ENCODE results near the gene CCDC201. TPM values are rescaled to one million over a fixed set of nuclear protein-coding genes. Genes with fewer than 3 reads are reported as not detected.

The CCDC201 gene
- total RNA-seq, 1 experiment from 2014 or later, result not detected

DNA sequence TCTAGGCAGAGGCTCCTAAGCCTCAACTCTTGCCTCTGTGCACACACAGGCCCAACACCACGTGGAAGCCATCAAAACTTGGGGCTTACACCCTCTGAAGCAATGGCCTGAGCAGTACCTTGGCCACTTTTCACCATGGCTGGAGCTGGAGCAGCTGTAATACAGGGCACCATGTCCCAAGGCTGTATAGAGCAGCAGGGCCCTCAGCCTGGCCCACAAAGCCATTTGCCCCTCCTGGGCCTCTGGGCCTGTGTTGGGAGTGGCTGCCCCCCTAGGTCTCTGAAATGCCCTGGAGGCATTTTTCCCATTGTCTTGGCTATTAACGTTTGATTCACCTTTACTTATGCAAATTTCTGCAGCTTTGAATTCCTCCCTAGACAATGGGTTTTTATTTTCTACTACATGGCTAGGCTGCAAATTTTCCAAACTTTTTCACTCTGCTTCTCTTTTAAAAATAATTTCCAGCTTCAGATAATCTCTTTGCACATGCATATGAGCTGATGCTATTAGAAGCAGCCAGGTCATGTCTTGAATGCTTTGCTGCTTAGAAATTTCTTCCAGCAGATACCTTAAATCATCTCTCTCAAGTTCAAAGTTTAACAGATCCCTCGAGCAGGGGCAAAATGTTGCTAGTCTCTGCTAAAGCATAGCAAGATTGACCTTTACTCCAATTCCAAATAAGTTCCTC is 5.7 kb upstream of the CCDC201 start:
- ChIA-PET POLR2A (no interaction called here), CTCF (no interaction called here)
- BruUV-seq (replicated peaks), result no TSS peak

DNA sequence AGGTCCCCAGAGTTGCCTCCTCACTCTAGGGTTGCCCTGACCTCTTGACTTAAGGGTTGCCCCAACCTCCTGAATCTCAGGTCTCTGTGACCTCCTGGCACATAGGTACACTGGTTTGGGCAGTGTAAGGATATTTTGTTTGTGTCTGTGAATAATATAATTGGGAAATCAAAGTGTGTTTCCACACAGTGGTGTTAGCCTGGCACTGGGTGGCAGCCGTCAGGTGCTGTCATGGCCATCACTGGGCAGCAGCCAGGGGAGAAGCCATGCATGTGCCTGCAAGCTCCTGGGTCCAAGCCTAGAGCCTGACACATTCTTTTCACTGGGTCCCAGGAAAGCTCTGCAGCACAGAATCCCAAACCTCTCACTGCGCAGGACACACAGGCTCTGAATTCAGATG is 3.6 kb upstream of the CCDC201 start:
- H3K4me3 ChIP-seq (ENCODE audit: low read depth in 2 of 2, low read length in 2 of 2), result no peak overlapping the region
- TF ChIP-seq SIN3A (IDR thresholded peaks at IDR 0.05; ENCODE audit: borderline replicate concordance, insufficient read depth, low read depth, low read length) (no peak), REST (IDR thresholded peaks at IDR 0.05; ENCODE audit: insufficient read depth in 1 of 2, low read depth in 2 of 2, low read length in 1 of 2) (no peak), POLR2AphosphoS5 (IDR thresholded peaks at IDR 0.05; ENCODE audit: low read depth, low read length) (no peak), TCF7L2 (IDR thresholded peaks at IDR 0.05; ENCODE audit: low read depth, low read length) (no peak)
- TF ChIP-seq, protein P1, sequence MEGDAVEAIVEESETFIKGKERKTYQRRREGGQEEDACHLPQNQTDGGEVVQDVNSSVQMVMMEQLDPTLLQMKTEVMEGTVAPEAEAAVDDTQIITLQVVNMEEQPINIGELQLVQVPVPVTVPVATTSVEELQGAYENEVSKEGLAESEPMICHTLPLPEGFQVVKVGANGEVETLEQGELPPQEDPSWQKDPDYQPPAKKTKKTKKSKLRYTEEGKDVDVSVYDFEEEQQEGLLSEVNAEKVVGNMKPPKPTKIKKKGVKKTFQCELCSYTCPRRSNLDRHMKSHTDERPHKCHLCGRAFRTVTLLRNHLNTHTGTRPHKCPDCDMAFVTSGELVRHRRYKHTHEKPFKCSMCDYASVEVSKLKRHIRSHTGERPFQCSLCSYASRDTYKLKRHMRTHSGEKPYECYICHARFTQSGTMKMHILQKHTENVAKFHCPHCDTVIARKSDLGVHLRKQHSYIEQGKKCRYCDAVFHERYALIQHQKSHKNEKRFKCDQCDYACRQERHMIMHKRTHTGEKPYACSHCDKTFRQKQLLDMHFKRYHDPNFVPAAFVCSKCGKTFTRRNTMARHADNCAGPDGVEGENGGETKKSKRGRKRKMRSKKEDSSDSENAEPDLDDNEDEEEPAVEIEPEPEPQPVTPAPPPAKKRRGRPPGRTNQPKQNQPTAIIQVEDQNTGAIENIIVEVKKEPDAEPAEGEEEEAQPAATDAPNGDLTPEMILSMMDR (IDR thresholded peaks at IDR 0.05), result no peak
- H3K4me1 ChIP-seq (ENCODE audit: control insufficient read depth, insufficient read depth, low read length), result no peaks in the 10 kb centered on the region; the same call in 1 of the 2 replicates
- DNase-seq (ENCODE audit: low read depth, low spot score) (no peak), ATAC-seq (no peak)
- ChIA-PET CTCF (no interaction called here), POLR2A (no interaction called here)
- BruUV-seq (replicated peaks), result no TSS peak
- in situ Hi-C loops (cut with HindIII; ENCODE audit: low pct_unique_long_range_greater_than_20kb, low sequenced_read_pairs), result no loop called here
- H3K27me3 ChIP-seq (ENCODE audit: control insufficient read depth, insufficient read depth, low read length), result no peaks in the 10 kb centered on the region
- no peaks in the 10 kb centered on the region for H3K36me3 ChIP-seq (ENCODE audit: control insufficient read depth, insufficient read depth, low read length)
- intact Hi-C loops (cut with micrococcal nuclease; ENCODE audit: unreplicated experiment), result no loop called here
- H3K9me3 ChIP-seq (ENCODE audit: control insufficient read depth, insufficient read depth, low read depth, low read length), result no peaks in the 10 kb centered on the region
- no peak overlapping the region for H3K27ac ChIP-seq (ENCODE audit: low read length)

More for the DNA sequence above, 5.7 kb upstream of the CCDC201 start:
- H3K27me3 ChIP-seq (ENCODE audit: control insufficient read depth, insufficient read depth, low read length), result peaks cover 5% of the 10 kb centered on the region; the same call in 1 of the 2 replicates
- no peak for ATAC-seq
- no peak for DNase-seq (ENCODE audit: low read depth, low spot score)
- TF ChIP-seq POLR2AphosphoS5 (IDR thresholded peaks at IDR 0.05; ENCODE audit: low read depth, low read length) (no peak), SIN3A (IDR thresholded peaks at IDR 0.05; ENCODE audit: borderline replicate concordance, insufficient read depth, low read depth, low read length) (no peak), TCF7L2 (IDR thresholded peaks at IDR 0.05; ENCODE audit: low read depth, low read length) (no peak), REST (IDR thresholded peaks at IDR 0.05; ENCODE audit: insufficient read depth in 1 of 2, low read depth in 2 of 2, low read length in 1 of 2) (no peak)
- TF ChIP-seq, protein P1 (IDR thresholded peaks at IDR 0.05), result no peak
- H3K4me1 ChIP-seq (ENCODE audit: control insufficient read depth, insufficient read depth, low read length), result no peaks in the 10 kb centered on the region; the same call in 1 of the 2 replicates
- H3K4me3 ChIP-seq (ENCODE audit: low read depth in 2 of 2, low read length in 2 of 2), result no peak overlapping the region
- H3K9me3 ChIP-seq (ENCODE audit: control insufficient read depth, insufficient read depth, low read depth, low read length), result no peaks in the 10 kb centered on the region
- in situ Hi-C loops (cut with HindIII; ENCODE audit: low pct_unique_long_range_greater_than_20kb, low sequenced_read_pairs), result no loop called here
- intact Hi-C loops (cut with micrococcal nuclease; ENCODE audit: unreplicated experiment), result no loop called here
- no peak overlapping the region for H3K27ac ChIP-seq (ENCODE audit: low read length)
- H3K36me3 ChIP-seq (ENCODE audit: control insufficient read depth, insufficient read depth, low read length), result no peaks in the 10 kb centered on the region

Measured in Panc1 (cell line).